ENCODE measurements around the gene DNASE1L2.

DNASE1L2 gene

DNA sequence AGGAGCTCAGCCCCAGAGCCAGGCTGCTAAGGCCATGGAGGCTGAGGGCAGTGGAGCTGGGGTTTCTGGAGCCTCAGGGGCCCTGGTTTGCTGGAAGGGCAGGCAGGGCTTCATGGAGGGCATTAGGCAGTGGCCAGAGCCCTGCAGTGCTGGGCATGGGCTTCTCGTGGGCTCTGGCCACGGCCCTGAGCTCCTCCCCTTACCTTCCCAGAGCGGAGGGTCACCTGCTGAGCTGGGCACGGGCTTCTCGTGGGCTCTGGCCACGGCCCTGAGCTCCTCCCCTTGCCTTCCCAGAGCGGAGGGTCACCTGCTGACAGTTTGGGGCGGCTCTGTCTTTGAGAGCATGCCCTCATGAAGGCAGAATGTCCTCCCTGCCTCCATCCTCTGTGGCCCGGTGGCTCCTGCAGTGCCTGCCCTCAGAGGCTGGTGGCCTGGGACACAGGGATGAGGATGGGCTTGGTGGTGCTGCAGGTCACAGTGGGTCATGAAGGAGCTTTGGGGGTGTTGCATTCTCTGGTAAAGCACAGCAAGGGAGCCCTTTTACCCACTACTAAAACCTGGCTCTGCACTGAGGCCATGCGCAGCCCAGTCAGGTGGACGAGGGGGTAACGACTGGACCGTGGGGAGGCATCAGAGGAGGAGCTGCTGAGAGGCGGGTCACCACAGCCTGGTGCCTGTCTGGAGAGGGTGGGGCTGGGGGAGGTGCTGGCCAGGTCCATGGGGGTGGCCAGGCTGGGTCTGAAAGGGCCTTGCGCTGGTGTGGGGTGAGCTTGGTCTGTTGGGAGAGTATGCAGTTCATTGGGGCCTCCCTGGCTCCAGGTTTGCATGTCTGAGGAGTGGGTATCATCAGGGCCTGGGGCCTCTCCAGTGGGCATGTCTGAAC is 34.6 kb downstream of the DNASE1L2 start:
- DNase-seq (ENCODE audit: low spot score), result no peak

DNA sequence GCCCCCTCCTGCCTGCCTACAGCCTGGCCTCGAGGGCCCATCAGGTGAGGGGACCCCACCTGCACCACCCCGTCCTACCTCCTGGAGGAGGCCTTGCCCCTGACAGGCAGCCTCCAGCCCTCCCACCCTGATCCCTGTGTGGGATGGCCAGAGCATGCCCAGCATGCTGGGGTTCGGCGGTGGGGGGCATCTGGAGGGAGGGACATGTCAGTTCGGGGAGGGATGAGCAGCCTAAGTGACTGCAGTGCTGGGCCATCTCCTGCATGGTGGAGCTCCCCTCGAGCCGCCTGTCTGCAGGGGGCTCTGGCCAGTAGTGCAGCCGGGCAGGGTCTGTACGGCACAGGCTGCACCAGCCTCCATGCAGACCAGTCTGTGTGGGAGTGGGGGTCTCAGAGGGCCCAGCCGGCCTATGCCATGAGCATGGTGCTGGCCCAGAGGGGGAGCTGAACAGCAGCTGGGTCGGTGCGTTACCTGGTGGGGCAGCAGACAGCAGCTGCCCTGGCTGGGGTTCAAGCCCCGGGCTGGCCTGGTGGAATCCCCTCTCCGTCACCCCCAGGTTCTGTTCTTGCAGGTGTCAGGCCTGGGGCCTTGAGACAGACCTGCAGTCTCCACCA is 35.7 kb downstream of the DNASE1L2 start:
- no peak for DNase-seq (ENCODE audit: low spot score)

DNA sequence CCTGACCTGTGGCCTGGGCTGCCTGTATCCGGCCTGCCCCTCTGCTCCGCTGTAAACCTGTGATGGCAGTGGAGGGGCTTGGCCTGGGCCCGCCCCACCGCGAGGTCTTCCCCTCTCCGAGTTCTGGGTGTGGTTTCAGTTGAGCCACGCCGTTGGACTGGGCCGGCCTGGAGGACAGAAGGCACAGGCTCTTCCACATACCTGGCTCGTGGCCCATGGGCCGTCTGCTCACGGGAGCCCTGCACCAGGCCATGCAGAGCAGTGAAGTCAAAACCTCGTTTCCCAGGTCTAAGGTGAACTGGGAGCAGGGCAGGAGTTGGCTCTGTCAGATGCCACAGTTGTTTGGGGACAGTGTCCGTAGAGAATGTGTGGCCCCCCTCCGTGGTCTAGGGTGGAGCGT is 37.2 kb downstream of the DNASE1L2 start:
- DNase-seq (ENCODE audit: low spot score), result no peak

DNA sequence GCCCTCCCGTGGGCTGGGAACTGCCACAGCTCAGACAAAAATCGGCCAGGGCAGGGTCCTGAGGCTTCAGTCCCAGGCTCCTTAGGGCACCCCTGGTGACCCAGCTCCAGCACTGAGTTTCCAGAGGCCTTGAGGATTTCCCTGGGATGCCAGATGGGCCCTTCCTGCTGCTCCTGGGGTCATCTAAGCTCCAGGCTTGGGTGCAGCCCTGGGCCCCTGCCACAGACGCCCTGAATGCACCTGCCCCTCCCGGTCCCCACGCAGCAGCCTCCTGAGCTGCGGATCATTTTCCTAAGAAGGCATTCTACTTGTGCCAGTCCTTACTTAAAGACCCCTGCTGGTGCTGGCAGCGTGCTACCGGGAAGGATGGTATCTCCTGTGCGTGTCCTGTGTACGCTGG is 37.7 kb downstream of the DNASE1L2 start:
- no peak for DNase-seq (ENCODE audit: low spot score)

DNA sequence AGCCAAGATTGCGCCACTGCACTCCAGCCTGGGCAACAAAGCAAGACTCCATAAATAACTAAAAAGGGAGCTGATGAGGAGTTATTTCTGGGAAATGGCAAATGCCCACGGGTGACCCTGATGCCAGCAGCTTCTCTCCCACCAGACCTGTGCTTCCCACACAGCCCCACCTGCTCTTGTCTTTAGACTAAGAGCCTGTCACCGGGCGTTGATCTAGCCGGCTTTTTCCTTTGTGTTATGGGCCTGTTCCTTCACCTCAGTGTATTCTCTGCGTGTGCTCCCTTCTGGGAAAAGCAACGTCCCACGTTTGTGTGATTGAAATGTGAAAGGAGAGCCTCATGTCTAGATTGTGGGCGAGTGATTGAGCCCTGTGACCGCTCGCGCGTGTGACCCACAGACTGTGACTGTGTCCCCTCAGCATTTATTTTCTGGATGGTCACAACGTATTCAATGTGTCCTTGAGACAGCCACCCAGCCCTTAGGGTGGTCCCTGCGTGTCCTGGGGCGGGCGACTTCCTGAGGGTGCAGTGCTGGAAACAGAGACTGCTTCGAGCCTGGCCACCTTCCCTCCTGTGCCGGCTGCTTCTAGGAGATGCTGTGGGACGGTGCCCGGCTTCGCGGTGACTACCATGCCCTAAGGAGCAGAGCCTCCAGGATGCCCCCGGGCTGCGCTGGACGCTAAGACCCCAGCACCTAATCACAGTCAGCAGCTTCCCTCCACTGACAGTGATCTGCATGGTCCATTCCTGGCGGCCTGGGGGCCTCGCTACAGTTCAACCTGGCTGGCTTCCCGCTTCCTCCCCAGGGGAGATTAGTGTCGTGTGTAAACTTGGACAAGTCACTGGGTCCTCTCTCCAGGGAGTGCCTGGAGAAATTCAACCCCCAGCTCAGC is 39.5 kb downstream of the DNASE1L2 start:
- no peak for DNase-seq (ENCODE audit: low spot score)

DNA sequence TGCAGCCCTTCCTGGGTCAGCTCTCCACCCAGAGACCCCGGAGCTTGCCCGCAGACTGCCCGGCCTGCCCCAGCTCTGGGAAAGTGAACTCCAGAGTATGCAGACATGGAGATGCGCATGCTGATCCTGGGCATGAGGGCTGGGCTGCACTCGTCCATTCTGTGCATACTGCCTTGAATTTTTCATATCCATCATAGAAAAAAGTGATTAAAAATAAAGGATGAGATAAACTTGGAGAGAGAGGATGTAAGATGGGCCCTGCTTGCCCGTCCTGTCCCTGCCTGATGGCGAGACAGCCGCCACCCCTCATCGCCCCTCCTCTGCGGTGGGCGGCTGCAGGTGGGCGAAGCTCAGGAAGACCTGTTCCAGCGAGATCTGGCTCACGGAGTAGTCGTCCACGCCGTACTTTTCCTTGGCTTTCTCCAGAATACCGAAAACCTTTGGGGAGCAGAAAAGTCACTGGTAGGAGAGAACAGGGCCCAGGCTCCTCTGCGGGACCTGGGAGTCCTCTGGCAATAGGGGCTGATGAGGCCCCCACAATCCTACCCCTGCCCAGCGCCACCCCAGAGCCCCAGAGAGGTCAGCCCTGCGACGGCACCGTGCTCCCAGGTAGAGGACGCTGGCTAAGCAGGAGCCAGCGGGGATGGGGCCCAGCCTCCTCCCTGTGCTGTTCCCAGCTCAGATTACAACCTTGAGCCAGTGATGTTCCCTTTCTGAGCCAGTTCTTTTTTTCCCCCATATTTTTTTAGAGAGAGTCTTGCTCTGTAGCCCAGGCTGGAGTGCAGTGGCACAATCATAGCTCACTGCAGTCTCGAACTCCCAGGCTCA is 40.3 kb downstream of the DNASE1L2 start:
- DNase-seq (ENCODE audit: low spot score), result no peak

DNA sequence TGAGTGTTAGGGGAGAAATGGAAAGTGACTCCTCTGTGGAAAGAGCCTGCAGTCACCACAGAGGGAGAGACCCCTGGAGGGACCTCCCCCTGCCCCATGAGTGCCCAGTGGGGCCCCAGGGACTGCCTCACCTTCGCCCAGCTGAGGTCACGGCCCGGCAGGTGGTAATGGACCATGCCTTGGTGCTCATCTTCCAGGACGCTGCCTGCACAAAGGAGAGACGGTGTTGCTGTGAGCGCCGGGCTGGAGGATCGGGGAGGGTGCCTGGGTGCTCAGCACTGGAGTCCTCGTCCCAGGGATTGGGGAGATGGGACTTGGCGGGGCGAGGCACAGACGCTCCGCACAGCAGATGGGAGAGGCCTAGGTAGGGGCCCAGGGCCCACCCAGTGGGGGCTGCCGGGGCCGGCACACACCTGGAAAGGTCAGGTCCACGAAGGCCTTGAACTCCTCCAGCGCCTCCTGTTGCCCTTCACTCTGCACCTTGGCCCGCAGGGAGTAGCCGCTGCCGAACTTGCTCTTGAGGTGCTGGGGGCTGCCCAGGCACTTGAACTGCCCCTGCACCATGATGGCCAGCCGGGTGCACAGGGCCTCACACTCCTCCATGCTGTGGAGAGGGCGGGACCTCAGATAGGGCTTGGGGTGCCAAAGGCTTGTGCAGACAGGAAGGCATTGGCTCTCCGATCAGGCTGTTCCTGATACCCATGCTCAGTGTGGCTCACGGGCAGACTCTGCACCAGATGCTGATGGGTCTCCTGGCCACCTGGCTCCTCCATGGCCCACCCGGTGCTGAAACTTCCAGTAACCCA is 41.4 kb downstream of the DNASE1L2 start:
- DNase-seq (ENCODE audit: low spot score), result no peak

DNA sequence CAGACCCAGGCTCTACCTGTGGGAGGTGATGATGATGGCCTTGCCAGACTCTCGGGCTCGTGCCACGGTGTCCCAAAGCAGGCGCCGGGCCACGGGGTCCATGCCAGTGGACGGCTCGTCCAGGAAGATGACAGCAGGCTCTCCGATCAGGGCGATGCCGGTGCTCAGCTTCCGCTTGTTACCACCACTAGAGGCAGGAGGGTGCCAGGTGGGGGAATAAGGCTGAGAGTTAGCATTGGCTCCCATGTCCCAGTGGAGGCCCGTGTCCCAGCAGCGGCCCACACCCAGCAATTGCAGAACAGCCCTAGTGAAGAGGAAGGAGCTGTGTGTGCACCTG is 42.0 kb downstream of the DNASE1L2 start:
- no peak for DNase-seq (ENCODE audit: low spot score)

DNA sequence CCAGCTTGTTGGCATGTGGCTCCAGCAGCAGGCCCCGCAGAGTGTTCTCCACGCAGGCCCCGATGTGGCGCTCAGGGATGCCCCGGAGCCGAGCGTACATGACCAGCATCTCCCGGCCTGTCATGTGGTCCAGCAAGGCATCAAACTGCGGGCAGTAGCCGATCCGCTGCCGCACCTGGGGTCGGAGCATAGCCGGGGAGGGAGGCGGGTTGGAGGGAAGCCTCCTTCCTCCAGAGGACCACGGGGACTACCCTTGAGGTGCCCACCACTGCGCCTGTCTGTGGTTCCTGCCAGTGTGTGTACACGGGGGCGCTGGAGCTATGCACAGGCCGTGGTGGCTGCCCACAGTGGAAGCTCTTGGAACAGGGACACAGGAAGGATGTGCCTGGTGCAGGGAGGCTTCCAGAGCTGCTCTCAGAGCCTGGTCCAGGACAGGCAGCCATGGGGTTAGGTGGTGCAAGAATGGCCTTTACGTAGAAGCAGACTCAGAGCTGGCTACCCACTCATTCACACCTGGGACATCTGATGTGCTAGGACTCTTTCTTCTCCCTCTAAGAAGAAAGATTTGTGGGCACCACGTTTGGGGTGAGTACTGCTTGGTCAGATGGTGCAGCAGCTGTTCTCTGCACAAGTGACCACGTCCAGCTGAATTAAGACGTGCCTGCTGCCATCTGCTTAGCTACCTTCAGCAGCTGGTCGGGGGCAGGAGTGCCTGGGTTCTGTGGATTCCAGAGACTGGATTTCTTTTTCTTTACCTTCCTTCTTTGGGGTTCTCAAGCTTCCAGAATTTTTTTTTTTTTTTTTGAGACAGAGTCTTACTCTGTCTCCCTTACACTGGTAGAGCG is 42.9 kb downstream of the DNASE1L2 start:
- DNase-seq (ENCODE audit: low spot score), result no peak

DNA sequence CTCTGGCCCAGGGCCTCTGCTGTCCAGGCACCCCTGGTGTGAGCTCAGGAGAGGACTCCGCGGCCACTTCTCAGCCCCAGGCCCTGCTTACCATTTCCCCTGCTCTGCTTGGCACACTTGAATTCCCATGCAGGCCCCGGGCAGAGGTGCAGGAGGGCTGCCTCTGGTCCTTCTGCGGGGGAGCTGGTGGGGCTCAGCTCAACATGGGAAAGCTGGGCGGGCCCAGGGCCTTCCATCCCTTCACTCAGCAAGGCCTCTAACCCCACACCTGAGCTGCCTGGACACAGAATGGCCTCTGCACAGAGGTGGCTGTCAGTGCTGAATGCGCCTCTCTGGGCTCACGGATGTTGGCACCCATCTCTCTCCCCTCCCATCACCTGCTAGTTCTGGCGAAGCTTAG is 44.2 kb downstream of the DNASE1L2 start:
- DNase-seq (ENCODE audit: low spot score), result no peak

DNA sequence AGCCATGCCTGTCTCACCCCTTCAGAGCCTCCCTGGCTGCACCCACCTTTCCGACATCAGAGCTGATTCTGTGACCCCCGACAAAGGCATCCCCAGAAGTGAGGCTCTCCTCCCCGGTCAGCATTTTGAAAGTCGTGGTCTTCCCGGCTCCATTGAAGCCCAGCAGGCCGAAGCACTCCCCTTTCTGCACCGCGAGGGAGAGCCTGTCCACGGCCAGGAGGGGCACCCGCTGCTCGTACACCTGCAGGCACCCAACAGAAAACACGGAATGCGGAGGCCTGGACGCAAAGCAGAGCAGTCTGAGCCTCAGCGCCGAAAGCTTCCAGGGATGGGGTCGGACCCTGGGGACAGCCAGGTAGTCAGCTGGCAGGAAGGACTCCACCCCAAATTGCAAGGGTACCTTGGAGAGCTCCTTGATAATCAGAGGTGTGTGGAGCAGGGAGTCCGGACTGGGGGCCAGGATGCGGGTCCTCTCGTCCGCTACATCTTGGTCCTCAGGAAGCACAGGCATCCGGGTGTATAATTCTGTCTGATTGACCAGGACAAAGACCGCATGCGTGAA is 44.8 kb downstream of the DNASE1L2 start:
- DNase-seq (ENCODE audit: low spot score), result no peak

DNA sequence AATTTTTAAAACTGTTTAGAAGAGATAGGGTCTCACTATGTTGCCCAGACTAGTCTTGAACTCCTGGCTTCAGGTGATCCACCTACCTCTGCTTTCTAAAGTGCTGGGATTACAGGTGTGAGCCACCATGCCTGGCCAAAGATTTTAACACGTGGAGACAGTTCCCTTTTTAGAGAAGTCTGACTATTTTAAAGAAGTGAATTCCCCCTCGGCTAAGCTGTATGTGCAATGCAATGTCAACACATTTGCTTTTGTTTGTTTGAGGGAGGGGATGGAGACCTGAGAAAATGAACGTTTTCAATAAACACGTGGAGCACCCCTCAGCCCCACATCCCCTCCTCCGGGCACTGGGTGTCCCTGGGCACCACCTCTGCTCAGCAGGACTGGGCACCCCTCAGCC is 46.0 kb downstream of the DNASE1L2 start:
- no peak for DNase-seq (ENCODE audit: low spot score)

DNA sequence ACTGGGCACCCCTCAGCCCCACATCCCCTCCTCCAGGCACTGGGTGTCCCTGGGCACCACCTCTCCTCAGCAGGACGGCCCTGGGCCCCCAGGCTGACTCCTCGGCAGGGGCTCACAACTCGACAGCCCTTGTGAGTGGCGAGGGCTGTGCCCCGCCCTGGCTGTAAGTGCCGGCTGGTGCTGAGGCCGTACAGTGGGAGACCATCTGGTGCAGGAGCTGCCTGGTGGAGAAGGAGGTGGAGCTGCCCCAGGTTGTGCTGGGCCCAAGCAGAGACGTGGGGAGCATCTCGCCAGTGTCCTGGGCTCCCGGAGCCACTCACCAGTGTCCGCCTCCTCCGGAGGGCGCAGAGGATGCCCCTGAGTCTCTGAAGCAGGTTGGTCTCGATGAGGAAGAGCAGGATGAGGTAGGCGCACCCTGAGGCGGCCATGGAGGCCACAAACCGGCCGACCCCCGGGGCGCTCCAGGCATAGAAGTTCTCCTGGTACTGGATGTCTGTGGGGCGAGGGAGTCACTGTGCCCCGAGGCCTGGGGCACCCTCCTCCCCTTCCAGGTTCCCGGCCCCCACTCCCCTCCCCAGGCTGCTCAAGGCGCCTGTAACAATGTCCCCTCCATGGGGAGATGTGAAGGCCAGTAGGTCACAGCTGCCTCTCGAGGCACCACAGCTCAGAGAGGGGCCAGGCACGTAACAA is 46.8 kb downstream of the DNASE1L2 start:
- DNase-seq (ENCODE audit: low spot score), result no peak

DNA sequence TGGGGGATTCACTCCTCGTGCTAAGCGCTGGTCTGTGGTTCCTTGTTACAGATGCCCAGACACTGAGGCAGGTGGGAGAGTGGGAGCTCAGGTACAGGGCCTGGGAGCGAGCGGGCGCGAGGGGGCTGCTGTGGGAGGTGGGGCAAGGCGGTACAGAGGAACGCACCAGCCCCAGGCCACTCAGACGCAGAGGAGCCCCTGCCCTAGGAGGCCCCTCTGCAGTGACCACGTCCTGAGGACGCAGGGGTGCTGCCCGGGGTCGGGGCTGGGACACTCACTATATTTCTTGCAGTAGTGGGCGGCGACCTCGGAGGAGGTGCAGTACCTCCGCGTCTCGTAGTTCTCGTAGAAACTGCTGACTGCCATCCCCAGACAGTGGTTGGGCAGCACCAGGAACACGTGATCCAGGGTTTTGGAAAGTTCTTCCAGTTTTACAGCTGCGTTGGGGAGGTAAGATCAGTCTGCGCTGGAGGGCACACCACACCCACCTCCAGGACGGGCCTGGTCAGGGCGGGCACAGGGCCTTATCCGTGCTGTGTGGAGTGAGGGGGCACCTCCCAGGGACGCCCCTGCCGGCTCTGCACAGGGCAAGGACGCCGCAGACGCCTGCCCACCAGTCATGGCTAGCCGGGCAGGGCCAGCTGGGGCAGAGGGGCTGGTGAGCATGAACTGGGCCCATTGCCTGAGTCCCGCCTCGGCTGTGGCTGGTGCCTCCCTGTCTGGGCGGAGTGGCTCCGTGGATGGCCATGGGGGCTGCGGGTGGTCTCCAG is 47.9 kb downstream of the DNASE1L2 start:
- DNase-seq (ENCODE audit: low spot score), result no peak

DNA sequence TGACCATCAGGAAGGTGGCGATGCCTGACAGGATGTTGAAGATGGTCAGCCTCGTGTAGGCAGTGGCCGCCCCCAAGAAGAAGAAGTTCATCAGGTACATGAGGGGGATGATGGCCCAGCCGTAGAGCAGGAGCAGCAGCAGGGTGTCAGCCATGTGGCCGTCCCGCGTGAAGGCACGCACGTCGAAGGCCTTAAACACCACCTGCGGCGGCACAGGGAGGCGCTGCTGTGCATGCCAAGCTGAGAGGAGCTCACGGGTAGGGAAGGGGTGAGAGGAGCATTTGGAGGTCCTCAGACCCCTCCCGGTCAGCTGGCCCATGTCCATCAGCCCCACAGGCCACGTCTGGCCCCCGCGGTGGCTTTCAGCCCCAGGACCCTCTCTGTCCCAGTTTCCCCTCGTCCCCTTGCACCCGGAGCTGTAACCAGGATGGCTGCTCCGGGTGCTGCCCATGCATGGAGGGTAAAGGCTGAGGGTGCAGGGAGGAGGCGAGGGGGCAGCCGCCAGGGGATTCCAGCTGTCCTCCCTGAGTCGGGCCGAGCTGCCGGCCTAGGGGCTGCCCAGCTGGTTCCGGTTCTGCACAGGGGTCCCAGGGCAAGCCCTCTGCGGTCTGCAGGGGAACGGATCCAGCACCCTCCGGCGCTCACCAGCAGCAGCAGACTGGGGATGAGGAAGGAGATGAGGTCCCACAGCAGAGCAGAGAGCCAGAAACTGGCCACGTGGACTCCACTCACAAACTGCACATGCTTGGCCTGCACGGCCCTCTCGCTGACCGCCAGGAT is 48.7 kb downstream of the DNASE1L2 start:
- no peak for DNase-seq (ENCODE audit: low spot score)

DNA sequence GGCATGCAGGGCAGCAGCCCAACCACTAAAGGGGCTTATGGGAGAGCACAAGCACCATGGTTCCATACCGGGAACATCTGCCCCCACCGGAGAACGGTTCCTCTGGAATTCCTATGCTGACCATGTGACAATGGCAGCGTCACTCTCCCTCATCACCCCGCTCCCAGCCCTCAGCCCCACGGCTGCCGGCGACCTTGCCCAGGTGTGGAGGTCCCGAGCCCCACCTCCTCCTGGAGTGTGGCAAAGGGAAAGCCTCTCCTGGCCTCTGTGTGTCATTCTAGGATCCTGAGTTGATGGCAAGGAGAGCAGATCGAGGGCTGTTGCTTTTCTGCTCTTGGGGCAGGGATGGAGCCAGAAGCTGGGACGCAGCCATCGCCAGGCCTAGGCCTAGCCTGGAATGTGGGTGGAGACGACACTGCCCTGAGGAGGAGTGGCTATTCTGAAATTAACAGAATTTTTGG is 49.5 kb downstream of the DNASE1L2 start:
- no peak for DNase-seq (ENCODE audit: low spot score)

DNA sequence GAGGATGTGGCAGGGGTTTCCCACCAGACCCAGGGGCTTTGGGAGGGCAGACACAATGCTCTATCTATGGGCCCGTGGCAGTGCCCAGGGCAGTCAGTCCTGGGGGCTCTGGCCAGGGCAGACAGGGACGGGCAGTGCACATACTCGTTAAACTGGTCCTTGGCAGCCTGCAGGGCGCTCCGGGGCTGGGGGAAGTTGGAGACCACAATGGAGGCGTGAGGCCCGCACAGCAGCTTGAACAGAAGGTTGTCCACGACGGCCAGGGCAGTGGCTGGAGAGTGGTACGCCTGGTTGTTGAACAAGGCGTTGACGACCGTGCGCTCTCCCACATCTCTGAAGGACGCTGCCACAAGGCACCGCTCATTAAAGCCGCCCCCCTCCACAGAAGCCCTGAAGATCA is 50.3 kb downstream of the DNASE1L2 start:
- no peak for DNase-seq (ENCODE audit: low spot score)
